ENCODE measurements around the gene TNNI2.

- no peak for TF ChIP-seq POLR2AphosphoS5 (IDR thresholded peaks at IDR 0.05; ENCODE audit: low read depth, low read length)
- TF ChIP-seq, protein P1, sequence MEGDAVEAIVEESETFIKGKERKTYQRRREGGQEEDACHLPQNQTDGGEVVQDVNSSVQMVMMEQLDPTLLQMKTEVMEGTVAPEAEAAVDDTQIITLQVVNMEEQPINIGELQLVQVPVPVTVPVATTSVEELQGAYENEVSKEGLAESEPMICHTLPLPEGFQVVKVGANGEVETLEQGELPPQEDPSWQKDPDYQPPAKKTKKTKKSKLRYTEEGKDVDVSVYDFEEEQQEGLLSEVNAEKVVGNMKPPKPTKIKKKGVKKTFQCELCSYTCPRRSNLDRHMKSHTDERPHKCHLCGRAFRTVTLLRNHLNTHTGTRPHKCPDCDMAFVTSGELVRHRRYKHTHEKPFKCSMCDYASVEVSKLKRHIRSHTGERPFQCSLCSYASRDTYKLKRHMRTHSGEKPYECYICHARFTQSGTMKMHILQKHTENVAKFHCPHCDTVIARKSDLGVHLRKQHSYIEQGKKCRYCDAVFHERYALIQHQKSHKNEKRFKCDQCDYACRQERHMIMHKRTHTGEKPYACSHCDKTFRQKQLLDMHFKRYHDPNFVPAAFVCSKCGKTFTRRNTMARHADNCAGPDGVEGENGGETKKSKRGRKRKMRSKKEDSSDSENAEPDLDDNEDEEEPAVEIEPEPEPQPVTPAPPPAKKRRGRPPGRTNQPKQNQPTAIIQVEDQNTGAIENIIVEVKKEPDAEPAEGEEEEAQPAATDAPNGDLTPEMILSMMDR (IDR thresholded peaks at IDR 0.05) = no peak
- no peak for TF ChIP-seq REST (IDR thresholded peaks at IDR 0.05; ENCODE audit: insufficient read depth in 1 of 2, low read depth in 2 of 2, low read length in 1 of 2)
- no peak for TF ChIP-seq SIN3A (IDR thresholded peaks at IDR 0.05; ENCODE audit: borderline replicate concordance, insufficient read depth, low read depth, low read length)
- no peak for TF ChIP-seq TCF7L2 (IDR thresholded peaks at IDR 0.05; ENCODE audit: low read depth, low read length)
Measured at GRCh38 chr11:1847926-1848639, 9.3 kb downstream of the TNNI2 start.
